ENCODE measurements around the gene CRBN. TPM values are rescaled to one million over a fixed set of nuclear protein-coding genes. Genes with fewer than 3 reads are reported as not detected.

Gene CRBN
- total RNA-seq, 2 experiments from 2014 or later, result 144 to 148 TPM

DNA sequence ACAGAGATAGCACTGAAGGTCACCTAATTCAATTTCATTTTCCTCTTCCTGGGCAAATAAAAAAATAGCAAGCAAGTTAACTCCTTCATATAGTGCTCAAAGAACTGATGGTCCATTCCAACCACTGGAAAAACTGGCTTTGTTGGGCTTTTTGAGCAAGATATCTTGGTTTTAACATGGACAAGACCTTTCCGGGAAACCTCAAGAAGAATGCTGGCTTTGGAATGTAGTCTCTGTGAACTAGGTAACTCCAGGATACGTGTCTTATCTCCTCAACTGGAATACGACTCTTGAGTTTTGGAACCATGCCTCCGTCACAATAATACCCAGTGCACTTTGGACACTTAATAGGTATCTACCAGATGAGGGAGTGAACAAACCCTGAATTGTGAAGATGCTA, 36.9 kb upstream of the CRBN start:
- H3K27me3 ChIP-seq (ENCODE audit: control insufficient read depth in 1 of 2, insufficient read depth in 2 of 2, low read length in 2 of 2), result no peaks in the 10 kb centered on the region
- Mint-ChIP-seq H3K4me1 (ENCODE audit: low read depth) (no peaks in the 10 kb centered on the region), H3K27me3 (peaks cover 5% of the 10 kb centered on the region), H3K4me3 (no peak overlapping the region), H3K9me3 (no peaks in the 10 kb centered on the region), H3K36me3 (ENCODE audit: low read depth) (no peaks in the 10 kb centered on the region), H3K27ac (no peak overlapping the region)
- POLR2A ChIA-PET, result no interaction called here
- no peak overlapping the region for H3K27ac ChIP-seq (ENCODE audit: low read depth in 1 of 2, low read length in 2 of 2)
- intact Hi-C loops (cut with DNase I, micrococcal nuclease), result no loop called here
- H3K9me3 ChIP-seq (ENCODE audit: control insufficient read depth in 1 of 2, insufficient read depth in 1 of 2, low read length in 2 of 2), result no peaks in the 10 kb centered on the region
- no peaks in the 10 kb centered on the region for H3K4me1 ChIP-seq (ENCODE audit: insufficient read depth, low read length)
- ATAC-seq (ENCODE audit: poor library complexity) (no peak), DNase-seq (no peak)
- TF ChIP-seq, protein P1, sequence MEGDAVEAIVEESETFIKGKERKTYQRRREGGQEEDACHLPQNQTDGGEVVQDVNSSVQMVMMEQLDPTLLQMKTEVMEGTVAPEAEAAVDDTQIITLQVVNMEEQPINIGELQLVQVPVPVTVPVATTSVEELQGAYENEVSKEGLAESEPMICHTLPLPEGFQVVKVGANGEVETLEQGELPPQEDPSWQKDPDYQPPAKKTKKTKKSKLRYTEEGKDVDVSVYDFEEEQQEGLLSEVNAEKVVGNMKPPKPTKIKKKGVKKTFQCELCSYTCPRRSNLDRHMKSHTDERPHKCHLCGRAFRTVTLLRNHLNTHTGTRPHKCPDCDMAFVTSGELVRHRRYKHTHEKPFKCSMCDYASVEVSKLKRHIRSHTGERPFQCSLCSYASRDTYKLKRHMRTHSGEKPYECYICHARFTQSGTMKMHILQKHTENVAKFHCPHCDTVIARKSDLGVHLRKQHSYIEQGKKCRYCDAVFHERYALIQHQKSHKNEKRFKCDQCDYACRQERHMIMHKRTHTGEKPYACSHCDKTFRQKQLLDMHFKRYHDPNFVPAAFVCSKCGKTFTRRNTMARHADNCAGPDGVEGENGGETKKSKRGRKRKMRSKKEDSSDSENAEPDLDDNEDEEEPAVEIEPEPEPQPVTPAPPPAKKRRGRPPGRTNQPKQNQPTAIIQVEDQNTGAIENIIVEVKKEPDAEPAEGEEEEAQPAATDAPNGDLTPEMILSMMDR (IDR thresholded peaks at IDR 0.05), result no peak
- no peak overlapping the region for H3K4me3 ChIP-seq (ENCODE audit: low read length)
- H3K36me3 ChIP-seq (ENCODE audit: insufficient read depth, low read length), result no peaks in the 10 kb centered on the region
- CTCF ChIA-PET, result no interaction called here

- ATAC-seq (ENCODE audit: poor library complexity), result no peak
- TF ChIP-seq, protein P1 (IDR thresholded peaks at IDR 0.05), result no peak
These were observed 33.4 kb upstream of the CRBN start for GRCh38 chr3:3212781-3213440.

DNA sequence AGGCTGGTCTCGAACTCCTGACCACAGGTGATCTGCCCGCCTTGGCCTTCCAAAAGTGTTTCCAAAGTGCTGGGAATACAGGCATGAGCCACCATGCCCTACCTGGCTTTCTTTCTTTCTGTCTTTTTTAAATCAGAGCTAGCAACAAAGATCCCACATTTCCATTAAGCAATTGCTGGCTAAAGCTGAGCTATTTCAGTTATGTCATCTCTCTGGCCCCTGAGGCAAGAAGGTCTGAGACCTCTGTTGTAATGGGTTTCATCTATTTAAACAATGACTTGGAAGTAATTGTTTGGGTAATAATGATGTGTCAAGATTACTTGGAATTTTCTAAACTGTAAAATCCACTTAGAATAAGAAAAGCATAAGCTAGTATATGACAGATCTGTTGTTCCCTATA, 30.2 kb upstream of the CRBN start:
- Mint-ChIP-seq H3K4me1 (ENCODE audit: low read depth) (no peaks in the 10 kb centered on the region), H3K4me3 (no peak overlapping the region), H3K36me3 (ENCODE audit: low read depth) (no peaks in the 10 kb centered on the region), H3K9me3 (no peaks in the 10 kb centered on the region), H3K27me3 (no peaks in the 10 kb centered on the region), H3K27ac (no peak overlapping the region)
- Histone ChIP-seq H3K27ac (ENCODE audit: low read depth in 1 of 2, low read length in 2 of 2) (no peak overlapping the region), H3K9me3 (ENCODE audit: control insufficient read depth in 1 of 2, insufficient read depth in 1 of 2, low read length in 2 of 2) (no peaks in the 10 kb centered on the region), H3K4me1 (ENCODE audit: insufficient read depth, low read length) (no peaks in the 10 kb centered on the region), H3K36me3 (ENCODE audit: insufficient read depth, low read length) (no peaks in the 10 kb centered on the region), H3K27me3 (ENCODE audit: control insufficient read depth in 1 of 2, insufficient read depth in 2 of 2, low read length in 2 of 2) (no peaks in the 10 kb centered on the region), H3K4me3 (ENCODE audit: low read length) (no peak overlapping the region)
- ChIA-PET POLR2A (interaction anchor here (0.6 kb wide), 1 partner anchor 13 kb away, joined by 3 read pairs; no protein-coding TSS in a partner anchor), CTCF (no interaction called here)
- no peak for ATAC-seq (ENCODE audit: poor library complexity)
- DNase-seq, result no peak
- TF ChIP-seq, protein P1 (IDR thresholded peaks at IDR 0.05), result no peak
- intact Hi-C loops (cut with DNase I, micrococcal nuclease), result no loop called here

More at GRCh38 chr3:3212781-3213440, 33.4 kb upstream of the CRBN start:
- H3K36me3 ChIP-seq (ENCODE audit: insufficient read depth, low read length), result no peaks in the 10 kb centered on the region
- Mint-ChIP-seq H3K4me1 (ENCODE audit: low read depth) (no peaks in the 10 kb centered on the region), H3K36me3 (ENCODE audit: low read depth) (no peaks in the 10 kb centered on the region), H3K4me3 (no peak overlapping the region), H3K27me3 (no peaks in the 10 kb centered on the region), H3K9me3 (no peaks in the 10 kb centered on the region), H3K27ac (no peak overlapping the region)
- no peak overlapping the region for H3K27ac ChIP-seq (ENCODE audit: low read depth in 1 of 2, low read length in 2 of 2)
- CTCF ChIA-PET, result no interaction called here
- POLR2A ChIA-PET, result no interaction called here
- intact Hi-C loops (cut with DNase I, micrococcal nuclease), result no loop called here
- H3K27me3 ChIP-seq (ENCODE audit: control insufficient read depth in 1 of 2, insufficient read depth in 2 of 2, low read length in 2 of 2), result no peaks in the 10 kb centered on the region
- no peaks in the 10 kb centered on the region for H3K4me1 ChIP-seq (ENCODE audit: insufficient read depth, low read length)
- H3K4me3 ChIP-seq (ENCODE audit: low read length), result no peak overlapping the region
- no peak for DNase-seq
- H3K9me3 ChIP-seq (ENCODE audit: control insufficient read depth in 1 of 2, insufficient read depth in 1 of 2, low read length in 2 of 2), result no peaks in the 10 kb centered on the region
